OCI-LY7 (cell line): Measurements from ENCODE around the gene SIK1.
"Not testable (repeated sequence)": the region's sequence is repeated elsewhere in the genome, so short reads cannot be mapped to it uniquely, and the experiment has no call there.

Experiments
- CTCF ChIP-seq: fragments of 200-600 bp; sonication (generic); conservative IDR thresholded peaks from 2 replicates; pipeline ENCODE4 v1.5.1; 2014; ENCODE audit warnings: mild to moderate bottlenecking, antibody characterized with exemption, low read length, moderate library complexity, mixed read lengths
- EZH2phosphoT487 ChIP-seq: fragments of 200-600 bp; sonication (generic); IDR thresholded peaks from 2 replicates; pipeline ENCODE4 v1.6.1; 2018; ENCODE audit warnings: low read depth, borderline replicate concordance, mild to moderate bottlenecking, mixed run types, antibody characterized with exemption, low read length, moderate library complexity, mixed read lengths

DNA sequence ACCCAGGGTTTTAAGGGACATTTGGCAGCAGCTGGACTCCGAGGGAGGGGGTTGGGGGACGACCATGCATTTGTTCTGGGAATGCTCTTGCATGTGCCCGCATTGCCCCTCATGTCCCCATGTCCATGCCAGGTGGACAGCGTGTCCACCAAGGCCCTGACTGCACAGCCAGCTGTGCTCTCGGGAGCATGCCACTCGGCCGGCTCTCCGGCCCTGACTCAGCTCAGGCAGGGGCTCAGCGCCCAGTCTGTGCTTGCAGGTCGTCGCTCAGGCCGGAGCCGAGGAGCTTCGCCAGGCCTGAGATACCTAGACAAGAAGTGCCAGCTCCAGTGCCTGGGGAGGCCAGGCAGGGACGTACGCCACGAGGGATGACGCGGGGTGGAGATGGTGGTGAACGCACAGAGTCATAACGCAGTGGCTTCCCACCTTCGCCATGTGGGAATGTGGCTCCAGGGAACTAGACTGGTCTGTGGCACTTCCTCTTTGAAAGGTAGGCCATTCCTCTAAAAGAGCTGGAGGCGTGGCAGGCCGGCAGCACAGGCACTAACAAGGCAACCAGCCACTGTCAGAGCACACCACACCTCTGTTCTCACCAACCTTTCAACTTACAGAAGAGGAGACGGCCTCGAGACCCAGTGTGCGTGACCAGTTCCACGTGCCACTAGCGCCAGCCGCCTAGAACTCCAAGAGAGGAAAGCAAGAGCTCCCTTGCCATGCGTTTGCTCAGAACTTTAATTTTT lies 43.0 kb upstream of the SIK1 start:
- not testable (repeated sequence) for TF ChIP-seq EZH2phosphoT487, CTCF
